Activated CD4-positive, CD25-positive, alpha-beta regulatory T cell treated with anti-CD3 and anti-CD28 coated beads, Interleukin-2, amount 50 U/mL, for 16 hours (primary cell): ENCODE results near the gene ASIP.
"Not testable (repeated sequence)": the region's sequence is repeated elsewhere in the genome, so short reads cannot be mapped to it uniquely, and the experiment has no call there.

ENCODE experiments used
- DNase-seq: peaks from one replicate; pipeline ENCODE4 v3.0.0-alpha.2; 2020; ENCODE audit warnings: low read depth, low spot score

The ASIP gene

GRCh38 chr20:34242879-34243278, 1.7 kb downstream of the ASIP start:
- DNase-seq = no peak

GRCh38 chr20:34243377-34243776, 2.2 kb downstream of the ASIP start:
- no peak for DNase-seq

- DNase-seq = no peak
These were observed 5.0 kb downstream of the ASIP start for GRCh38 chr20:34246126-34246626.

DNA sequence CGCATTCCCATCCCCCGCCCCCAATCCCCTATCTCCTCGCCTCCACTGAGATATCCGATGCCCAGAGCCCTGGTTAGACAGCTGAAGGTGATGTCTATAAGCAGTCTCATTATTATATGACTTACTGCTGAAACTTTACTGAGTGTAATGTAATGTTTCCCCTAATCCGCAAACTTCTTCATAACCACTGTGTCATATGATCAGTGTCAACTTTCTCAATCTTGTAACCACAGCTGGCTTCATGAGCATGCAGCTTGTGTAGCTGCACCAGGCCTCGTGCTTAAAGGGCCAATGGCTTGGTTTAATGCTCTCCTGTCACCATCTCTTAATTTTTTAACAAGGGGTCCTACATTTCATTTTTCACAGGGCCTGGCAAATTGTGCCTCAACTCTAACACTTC, 8.1 kb downstream of the ASIP start:
- no peak for DNase-seq

- DNase-seq = no peak
These were observed 8.8 kb downstream of the ASIP start for GRCh38 chr20:34250005-34250404.

DNA sequence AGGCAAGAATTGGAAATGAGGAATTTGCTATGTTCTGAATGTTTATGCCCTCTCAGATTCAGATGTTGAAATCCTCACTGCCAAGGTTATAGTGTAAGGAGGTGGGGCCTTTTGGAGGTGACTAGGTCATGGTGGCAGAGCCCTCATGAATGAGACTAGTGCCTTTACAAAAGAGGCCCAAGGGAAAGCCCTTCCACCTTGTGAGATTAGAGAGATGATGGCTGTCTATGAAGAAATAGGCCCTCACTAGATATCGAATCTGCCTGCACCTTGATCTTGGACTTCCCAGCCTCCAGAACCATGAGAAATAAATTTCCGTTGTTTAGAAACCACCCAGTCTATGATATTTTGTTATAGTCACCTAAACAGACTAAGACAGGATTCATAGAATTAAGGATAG, 10.4 kb downstream of the ASIP start:
- DNase-seq = no peak

DNA sequence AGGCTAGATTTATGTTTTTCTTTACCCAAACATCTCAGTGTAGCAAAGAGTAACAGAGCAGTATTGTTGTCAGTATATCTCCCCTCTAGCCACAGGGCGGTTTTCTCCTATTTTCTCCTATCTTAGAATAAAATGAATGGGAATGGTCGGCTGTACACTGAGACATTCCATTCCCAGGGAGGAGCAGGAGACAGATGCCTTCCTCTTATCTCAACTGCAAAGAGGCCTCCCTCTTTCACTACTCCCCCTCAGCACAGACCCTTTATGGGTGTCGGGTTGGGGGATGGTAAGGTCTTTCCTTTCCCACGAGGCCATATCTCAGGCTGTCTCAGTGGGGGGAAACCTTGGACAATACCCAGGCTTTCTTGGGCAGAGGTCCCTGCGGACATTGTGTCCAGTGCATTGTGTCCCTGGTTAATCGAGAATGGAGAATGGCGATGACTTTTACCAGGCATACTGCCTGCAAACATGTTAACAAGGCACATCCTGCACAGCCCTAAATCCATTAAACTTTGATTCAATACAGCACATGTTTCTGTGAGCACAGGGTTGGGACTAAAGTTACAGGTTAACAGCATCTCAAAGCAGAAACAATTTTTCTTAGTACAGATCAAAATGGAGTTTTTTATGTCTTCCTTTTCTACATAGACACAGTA, 11.3 kb downstream of the ASIP start:
- not testable (repeated sequence) for DNase-seq

GRCh38 chr20:34254979-34255378, 13.8 kb downstream of the ASIP start:
- no peak for DNase-seq

DNA sequence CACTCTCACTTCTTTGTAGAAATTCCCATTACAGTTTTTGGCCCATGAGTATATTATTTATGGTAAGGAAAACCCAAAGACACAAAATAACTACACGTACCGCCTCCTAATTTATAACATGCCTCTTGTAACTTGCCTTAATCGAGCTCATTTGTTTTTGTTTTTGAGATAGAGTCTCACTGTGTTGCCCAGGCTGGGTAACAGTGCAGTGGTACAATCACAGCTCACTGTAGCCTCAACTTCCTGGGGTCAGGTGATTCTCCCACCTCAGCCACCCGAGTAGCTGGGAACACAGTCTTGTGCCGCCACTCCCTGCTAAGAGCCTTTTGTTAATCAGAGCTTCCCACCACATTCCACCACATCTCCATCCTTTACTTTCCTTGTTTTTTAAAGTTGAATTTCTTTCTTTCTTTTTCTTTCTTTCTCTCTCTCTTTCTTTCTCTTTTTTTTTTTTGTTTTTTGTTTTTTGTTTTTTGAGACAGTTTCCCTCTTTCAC, 15.5 kb downstream of the ASIP start:
- DNase-seq = no peak

GRCh38 chr20:34260208-34260942, 19.2 kb downstream of the ASIP start:
- DNase-seq = no peak

- no peak for DNase-seq
These were observed 21.5 kb downstream of the ASIP start for GRCh38 chr20:34262488-34263288.

GRCh38 chr20:34263468-34263867, 22.2 kb downstream of the ASIP start:
- not testable (repeated sequence) for DNase-seq

GRCh38 chr20:34264141-34264540, 22.9 kb downstream of the ASIP start:
- no peak for DNase-seq

DNA sequence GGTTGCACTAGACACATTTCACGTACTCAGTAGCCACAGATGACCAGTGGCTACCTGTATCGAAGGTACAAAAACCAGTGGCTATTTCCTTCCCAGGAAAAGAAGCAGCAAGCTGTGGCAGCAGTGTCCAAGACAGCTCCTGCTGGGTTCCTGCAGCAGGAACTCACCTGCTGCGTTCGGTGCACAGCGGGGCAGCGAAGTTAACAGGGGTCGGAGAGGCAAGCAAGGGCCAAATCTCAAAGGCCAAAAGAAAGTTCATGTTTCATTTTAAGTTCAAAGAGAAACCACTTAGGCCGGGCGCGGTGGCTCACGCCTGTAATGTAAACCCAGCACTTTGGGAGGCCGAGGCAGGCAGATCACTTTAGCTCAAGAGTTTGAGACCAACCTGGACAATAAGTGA, 26.9 kb downstream of the ASIP start:
- DNase-seq = no peak

DNA sequence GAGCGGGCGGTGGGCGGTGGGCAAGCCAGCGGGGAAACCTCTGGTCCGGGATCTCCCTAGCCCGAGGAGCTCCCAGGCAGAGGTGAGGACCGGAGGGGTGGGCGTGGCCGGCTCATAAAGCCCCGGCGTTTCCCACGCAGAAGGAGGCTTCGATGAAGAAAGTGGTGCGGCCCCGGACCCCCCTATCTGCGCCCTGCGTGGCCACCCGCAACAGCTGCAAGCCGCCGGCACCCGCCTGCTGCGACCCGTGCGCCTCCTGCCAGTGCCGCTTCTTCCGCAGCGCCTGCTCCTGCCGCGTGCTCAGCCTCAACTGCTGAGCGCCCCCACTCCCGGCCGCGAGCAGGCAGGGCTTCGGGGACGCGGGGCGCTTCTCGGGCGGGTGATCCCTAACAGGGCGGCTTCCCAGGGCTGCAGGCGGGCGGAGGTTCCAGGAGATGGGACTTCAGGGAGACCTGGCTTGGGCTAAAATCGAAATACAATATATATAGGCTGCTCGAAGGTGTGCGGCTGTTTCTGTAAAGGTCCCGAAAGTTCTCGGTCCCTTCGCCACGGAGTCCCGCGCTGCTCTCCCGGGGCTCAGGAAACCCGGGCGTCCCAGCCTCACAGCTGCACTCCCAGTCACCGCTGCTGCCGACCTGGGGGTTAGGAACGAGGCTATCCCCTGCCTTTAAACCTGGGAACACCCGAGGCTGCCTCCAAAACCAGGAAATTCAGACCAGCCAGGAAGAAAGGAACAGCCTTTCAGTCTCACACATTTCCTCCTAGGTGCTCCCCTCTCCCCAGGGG, 27.8 kb downstream of the ASIP start:
- no peak for DNase-seq

DNA sequence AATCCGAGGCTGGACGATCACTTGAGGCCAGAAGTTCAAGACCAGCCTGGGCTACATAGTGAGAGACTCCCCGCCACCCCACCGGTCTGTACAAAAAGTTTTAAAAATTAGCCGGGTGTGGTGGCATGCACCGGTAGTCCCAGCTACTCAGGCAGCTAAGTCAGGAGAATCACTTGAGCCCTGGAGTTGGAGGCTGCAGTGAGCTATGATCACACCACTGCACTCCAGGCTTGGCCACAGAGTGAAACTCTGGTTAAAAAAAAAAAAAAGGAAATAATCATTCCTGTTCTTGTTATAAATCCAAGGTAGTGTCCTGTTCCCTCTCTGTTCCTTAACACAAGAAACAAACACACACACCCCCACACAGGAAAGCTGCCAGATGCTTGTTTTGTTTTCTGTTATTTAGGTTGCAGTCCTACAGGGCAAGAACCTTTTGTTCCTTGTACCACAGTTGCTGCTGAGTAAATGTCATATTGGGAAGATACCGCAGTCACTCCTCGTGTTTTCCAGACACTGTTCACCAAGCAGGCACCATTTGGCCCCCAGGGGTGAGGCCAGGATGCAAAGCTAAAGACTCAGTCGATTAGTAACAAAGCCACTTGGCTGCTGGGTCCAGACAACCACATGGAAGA, 28.9 kb downstream of the ASIP start:
- no peak for DNase-seq

DNA sequence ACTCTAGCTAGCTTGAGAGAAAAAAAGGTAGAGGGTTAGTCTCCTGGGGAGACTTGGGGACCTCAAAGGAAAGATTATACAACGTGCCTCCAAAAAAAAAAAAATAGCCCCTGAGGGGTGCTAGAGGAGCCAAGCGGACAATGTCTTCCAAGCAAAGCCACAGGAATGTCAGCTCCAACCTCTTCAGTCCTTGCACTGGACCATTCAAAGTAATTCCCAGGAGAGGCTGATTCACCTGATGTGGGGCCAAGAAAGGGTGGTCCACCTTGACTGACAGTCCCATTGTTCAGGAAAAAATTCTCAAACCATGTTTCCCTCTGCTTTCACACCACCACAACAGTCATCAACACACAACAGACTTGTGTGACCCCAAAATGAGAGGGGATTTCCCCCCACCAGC, 30.7 kb downstream of the ASIP start:
- no peak for DNase-seq

GRCh38 chr20:34274694-34275093, 33.5 kb downstream of the ASIP start:
- DNase-seq = no peak

- DNase-seq = no peak
These were observed 40.0 kb downstream of the ASIP start for GRCh38 chr20:34281177-34281576.

DNA sequence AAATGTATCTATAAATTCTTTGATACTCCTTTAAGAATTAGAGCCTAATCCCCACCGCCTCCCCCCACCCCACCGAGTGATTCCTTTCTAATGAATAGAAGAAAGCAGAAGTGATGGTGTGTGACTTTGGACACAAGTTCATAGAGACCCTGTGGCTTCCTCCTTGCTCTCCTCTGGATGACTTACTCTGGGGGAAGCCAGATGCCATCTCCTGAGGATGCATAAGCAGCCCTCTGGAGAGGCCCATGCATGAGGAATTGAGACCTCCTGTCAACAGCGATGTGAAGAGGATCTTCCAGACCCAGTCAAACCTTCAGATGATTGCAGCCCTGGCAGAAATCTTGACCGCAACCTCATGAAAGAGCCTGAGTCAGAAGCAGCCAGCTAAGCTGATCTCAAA, 40.8 kb downstream of the ASIP start:
- DNase-seq = no peak

DNA sequence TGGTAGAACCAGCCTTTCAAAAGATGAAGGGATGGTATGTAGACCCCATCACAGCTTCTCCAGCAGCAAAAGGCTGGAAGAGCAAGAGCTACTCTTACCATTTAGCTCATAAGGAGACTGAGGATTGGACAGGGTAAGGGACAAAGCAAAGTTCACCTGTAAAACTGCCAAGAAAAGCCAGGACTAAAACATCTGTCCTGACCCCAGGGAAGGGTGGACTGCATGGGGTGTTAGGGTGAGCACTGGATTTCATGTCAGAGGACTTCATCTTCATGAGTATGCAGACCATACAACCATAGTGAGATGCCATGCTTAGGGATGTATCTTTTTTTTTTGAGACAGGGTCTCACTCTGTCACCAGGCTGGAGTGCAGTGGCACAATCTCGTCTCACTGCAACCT, 42.6 kb downstream of the ASIP start:
- no peak for DNase-seq
